Upper lobe of left lung (tissue), 6 donors: ENCODE measurements around the gene PRRC2B. TPM values are rescaled to one million over a fixed set of nuclear protein-coding genes. Genes with fewer than 3 reads are reported as not detected.
A peak's percentile ranks its signal among the peaks of the same experiment; 100 is the strongest.
"Not testable (repeated sequence)": the region's sequence is repeated elsewhere in the genome, so short reads cannot be mapped to it uniquely, and the experiment has no call there.

Experiments used
- ATAC-seq, 2 donors: fragments of 200-7000 bp; cut with Tn5 transposase; one replicate each; pipeline ENCODE4 v1.9.1; 2022; ENCODE audit warnings: mild to moderate bottlenecking in 2 of 2, moderate library complexity in 2 of 2; ENCODE audit not compliant: low FRiP score in 2 of 2
- DNase-seq, 2 donors: peaks; one replicate each; pipeline ENCODE4 v3.0.0-alpha.2; 2019 to 2020
- H3K27ac ChIP-seq, 4 donors: fragments of 200-600 bp; sonication (generic); one replicate each; pipeline ENCODE4 v1.5.1; 2016 to 2019
- H3K27me3 ChIP-seq, 4 donors: fragments of 200-600 bp; sonication (generic); one replicate each; pipeline ENCODE4 v1.5.1; 2017 to 2019
- H3K36me3 ChIP-seq, 4 donors: fragments of 200-600 bp; sonication (generic); one replicate each; pipeline ENCODE4 v1.5.1; 2016 to 2019
- H3K4me1 ChIP-seq, 4 donors: fragments of 200-600 bp; sonication (generic); one replicate each; pipeline ENCODE4 v1.5.1; 2018 to 2019
- H3K4me3 ChIP-seq, 4 donors: fragments of 200-600 bp; sonication (generic); one replicate each; pipeline ENCODE4 v1.5.1; 2017 to 2019; ENCODE audit warnings: mild to moderate bottlenecking in 2 of 4, moderate library complexity in 1 of 4
- H3K9me3 ChIP-seq, 4 donors: fragments of 200-600 bp; sonication (generic); one replicate each; pipeline ENCODE4 v1.5.1; 2018 to 2019
- EP300 ChIP-seq, 4 donors: sonication (generic); formaldehyde crosslinking; IDR thresholded peaks; one replicate each; pipeline ENCODE4 v1.5.1; 2017; ENCODE audit warnings: antibody characterized with exemption in 4 of 4, control low read depth in 2 of 4
- POLR2A ChIP-seq, 4 donors: fragments of 450-650 bp; IDR thresholded peaks; one replicate each; pipeline ENCODE4 v1.5.1; 2016 to 2017; ENCODE audit warnings: antibody characterized with exemption in 4 of 4, mild to moderate bottlenecking in 2 of 4
- POLR2AphosphoS5 ChIP-seq, 2 donors: sonication (generic); formaldehyde crosslinking; IDR thresholded peaks; one replicate each; pipeline ENCODE4 v1.5.1; 2017; ENCODE audit warnings: antibody characterized with exemption in 2 of 2
- WGBS, 2 donors: methylation state at CpG; one replicate each; pipeline ENCODE4 v1.1.5; 2017 to 2018; 5-methylcytosine and 5-hydroxymethylcytosine counted together
- total RNA-seq, 6 donors: library from RNA; depleted of rRNA in 4 of 6; stranded (reverse); fragments of >200 nt in 4 of 6; gene quantifications; one replicate each; pipeline versions ENCODE4 v1.1.0 to v1.2.1, GENCODE V29; 2016 to 2021
- TF ChIP-seq, protein P1 (sequence below), 6 experiments: fragments of 450-650 bp in 4 of 6; fragments of 200-600 bp in 2 of 6; sonication (generic) in 2 of 6; IDR thresholded peaks; one replicate each; pipeline ENCODE4 v1.5.1; 2016 to 2019; ENCODE audit warnings: antibody characterized with exemption in 6 of 6
- donor health status: DM: no; HTN: no; CAD: no; lungs with moderate emphysema.
- donor health status: DM: no; HTN: yes; CAD: no; lungs with severe emphysema.

PRRC2B gene
- total RNA-seq, 6 donors from 2014 or later, result 114 to 348 (median 186) TPM

DNA sequence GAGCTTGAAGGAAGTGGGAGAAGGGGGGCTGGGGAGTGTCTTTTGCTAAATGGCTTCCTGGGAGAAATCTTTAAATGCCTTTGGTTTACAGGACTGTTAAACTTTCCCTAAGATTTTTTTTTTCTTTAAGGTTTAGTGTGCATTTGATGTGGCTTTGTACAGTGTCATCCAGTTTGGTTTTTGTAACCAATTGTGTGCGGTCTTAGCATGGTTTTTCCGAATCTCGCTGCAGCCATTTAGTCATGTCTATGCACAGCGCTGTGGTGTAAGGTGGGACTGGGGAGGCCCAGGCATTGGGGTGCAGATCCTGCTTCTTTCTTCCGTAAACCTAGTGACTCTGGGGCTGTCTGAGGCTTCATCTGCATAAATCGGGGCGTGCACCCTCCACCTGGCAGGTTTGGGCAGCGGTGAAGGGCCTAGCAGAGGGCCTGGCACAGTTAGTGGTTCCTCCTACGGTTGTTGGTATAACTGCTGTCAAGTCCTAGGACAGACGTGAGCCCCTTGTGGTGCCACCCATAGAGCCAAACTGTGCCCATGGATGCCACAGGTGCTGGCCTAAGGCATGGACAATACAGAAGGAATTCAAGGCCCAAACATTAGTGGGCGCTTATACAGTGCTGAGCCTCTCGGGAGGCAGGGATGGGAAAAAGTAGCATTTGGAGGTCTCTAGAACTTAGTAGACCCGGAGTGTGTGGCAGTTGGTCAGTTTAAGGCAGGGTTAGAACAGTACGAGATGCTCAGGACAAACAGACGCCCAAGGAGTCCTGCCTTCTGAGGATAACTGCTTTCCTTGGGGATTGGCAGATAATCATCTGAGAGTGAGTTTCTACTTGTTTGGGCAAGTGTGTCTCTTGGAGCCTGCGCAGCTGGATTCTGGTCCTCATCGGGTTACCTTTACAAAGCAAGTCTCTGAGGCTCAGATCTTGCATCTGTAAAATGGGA, 1.5 kb downstream of the PRRC2B start:
- DNase-seq, result peak in 1 of 2 donors; percentile 87
- peaks cover 47 to 60% (median 53%) of the 10 kb centered on the region in 4 donors for H3K4me1 ChIP-seq
- H3K27ac ChIP-seq, result peak overlapping the region; percentile 94 to 99 (median 98)
- peak; percentile 2 to 44 for ATAC-seq
- 13 to 21% methylated on average over 15 to 17 of the region's 17 CpGs for WGBS, 2 donors
- no peaks in the 10 kb centered on the region for H3K36me3 ChIP-seq
- peak overlapping the region; percentile 62 to 86 (median 80) for H3K4me3 ChIP-seq
- no peaks in the 10 kb centered on the region for H3K9me3 ChIP-seq
- TF ChIP-seq POLR2A (IDR thresholded peaks at IDR 0.05) (peak in 1 of 4 donors; percentile 59), POLR2AphosphoS5 (IDR thresholded peaks at IDR 0.05) (peak in 1 of 2 donors; percentile 40), EP300 (IDR thresholded peaks at IDR 0.05) (no peak)
- TF ChIP-seq, protein P1, sequence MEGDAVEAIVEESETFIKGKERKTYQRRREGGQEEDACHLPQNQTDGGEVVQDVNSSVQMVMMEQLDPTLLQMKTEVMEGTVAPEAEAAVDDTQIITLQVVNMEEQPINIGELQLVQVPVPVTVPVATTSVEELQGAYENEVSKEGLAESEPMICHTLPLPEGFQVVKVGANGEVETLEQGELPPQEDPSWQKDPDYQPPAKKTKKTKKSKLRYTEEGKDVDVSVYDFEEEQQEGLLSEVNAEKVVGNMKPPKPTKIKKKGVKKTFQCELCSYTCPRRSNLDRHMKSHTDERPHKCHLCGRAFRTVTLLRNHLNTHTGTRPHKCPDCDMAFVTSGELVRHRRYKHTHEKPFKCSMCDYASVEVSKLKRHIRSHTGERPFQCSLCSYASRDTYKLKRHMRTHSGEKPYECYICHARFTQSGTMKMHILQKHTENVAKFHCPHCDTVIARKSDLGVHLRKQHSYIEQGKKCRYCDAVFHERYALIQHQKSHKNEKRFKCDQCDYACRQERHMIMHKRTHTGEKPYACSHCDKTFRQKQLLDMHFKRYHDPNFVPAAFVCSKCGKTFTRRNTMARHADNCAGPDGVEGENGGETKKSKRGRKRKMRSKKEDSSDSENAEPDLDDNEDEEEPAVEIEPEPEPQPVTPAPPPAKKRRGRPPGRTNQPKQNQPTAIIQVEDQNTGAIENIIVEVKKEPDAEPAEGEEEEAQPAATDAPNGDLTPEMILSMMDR (IDR thresholded peaks at IDR 0.05), result no peak
- no peaks in the 10 kb centered on the region for H3K27me3 ChIP-seq

DNA sequence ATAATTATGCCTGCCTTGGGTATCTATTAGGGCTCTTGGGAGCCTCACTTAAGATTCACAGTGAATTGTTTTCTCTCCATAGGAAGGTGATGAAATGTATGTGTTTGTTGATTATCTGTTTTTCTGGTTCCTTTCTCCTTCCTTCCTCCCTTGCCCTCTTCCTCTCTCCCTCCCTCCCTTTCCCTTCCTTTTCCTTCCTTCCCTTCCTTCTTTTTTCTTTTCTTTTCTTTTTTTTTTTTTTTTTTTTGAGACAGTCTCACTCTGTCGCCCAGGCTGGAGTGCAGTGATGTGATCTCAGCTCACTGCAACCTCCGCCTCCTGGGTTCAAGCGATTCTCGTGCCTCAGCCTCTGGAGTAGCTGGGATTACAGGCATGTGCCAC, 2.2 kb downstream of the PRRC2B start:
- not testable (repeated sequence) for H3K9me3 ChIP-seq, H3K36me3 ChIP-seq, H3K27me3 ChIP-seq, ATAC-seq, DNase-seq
- 57 to 58% methylated on average over 4 of the region's 4 CpGs for WGBS, 2 donors
- peaks cover 52 to 66% (median 59%) of the 10 kb centered on the region in 4 donors for H3K4me1 ChIP-seq
- peak overlapping the region; percentile 94 to 99 (median 98) for H3K27ac ChIP-seq
- H3K4me3 ChIP-seq, result peak overlapping the region in 2 of 4 donors; percentile 83 to 86

DNA sequence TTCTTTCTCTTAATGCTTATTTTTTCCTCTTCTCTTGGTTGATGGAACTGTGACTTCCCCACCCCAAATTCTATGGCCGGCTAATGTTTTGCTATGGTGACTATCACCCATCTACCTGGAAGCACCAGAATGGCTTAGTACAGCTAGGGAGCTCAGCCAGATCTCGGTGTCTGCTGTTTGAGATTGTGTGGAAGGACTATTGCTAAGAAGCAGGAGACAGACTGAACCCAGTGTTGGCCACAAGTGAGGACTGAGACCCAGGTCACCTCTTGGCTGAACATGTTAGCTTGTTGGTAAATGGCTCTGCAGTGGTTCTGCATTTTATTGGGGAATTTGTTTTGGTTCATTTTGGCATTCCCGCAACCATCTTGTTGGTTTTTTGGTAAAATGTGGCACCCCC, 2.7 kb downstream of the PRRC2B start:
- H3K4me3 ChIP-seq, result peak overlapping the region in 1 of 4 donors; percentile 24
- H3K4me1 ChIP-seq, result peaks cover 57 to 70% (median 65%) of the 10 kb centered on the region in 4 donors
- TF ChIP-seq POLR2A (IDR thresholded peaks at IDR 0.05) (no peak), POLR2AphosphoS5 (IDR thresholded peaks at IDR 0.05) (no peak), EP300 (IDR thresholded peaks at IDR 0.05) (no peak)
- TF ChIP-seq, protein P1 (IDR thresholded peaks at IDR 0.05), result no peak
- 50 to 58% methylated on average over 3 of the region's 3 CpGs for WGBS, 2 donors
- H3K9me3 ChIP-seq, result no peaks in the 10 kb centered on the region
- no peak for DNase-seq
- H3K27ac ChIP-seq, result peak overlapping the region; percentile 64 to 99 (median 72)
- H3K27me3 ChIP-seq, result no peaks in the 10 kb centered on the region
- ATAC-seq, result no peak
- H3K36me3 ChIP-seq, result no peaks in the 10 kb centered on the region

GRCh38 chr9:131397100-131397790, 3.4 kb downstream of the PRRC2B start:
- no peaks in the 10 kb centered on the region for H3K9me3 ChIP-seq
- no peaks in the 10 kb centered on the region for H3K27me3 ChIP-seq
- DNase-seq, result no peak
- peaks cover 62 to 76% (median 71%) of the 10 kb centered on the region in 4 donors for H3K4me1 ChIP-seq
- H3K27ac ChIP-seq, result peak overlapping the region; percentile 64 to 99 (median 72)
- 41 to 57% methylated on average over 8 of the region's 8 CpGs for WGBS, 2 donors
- no peak for TF ChIP-seq POLR2A (IDR thresholded peaks at IDR 0.05)
- TF ChIP-seq, protein P1 (IDR thresholded peaks at IDR 0.05), result no peak
- TF ChIP-seq EP300 (IDR thresholded peaks at IDR 0.05), result no peak
- TF ChIP-seq POLR2AphosphoS5 (IDR thresholded peaks at IDR 0.05), result no peak
- ATAC-seq, result no peak
- no peaks in the 10 kb centered on the region for H3K36me3 ChIP-seq
- H3K4me3 ChIP-seq, result peak overlapping the region in 1 of 4 donors; percentile 24

GRCh38 chr9:131398204-131398603, 4.3 kb downstream of the PRRC2B start:
- Histone ChIP-seq H3K9me3 (no peaks in the 10 kb centered on the region), H3K36me3 (no peaks in the 10 kb centered on the region), H3K4me1 (peaks cover 72 to 84% (median 78%) of the 10 kb centered on the region in 4 donors), H3K27me3 (no peaks in the 10 kb centered on the region), H3K4me3 (no peak overlapping the region), H3K27ac (peak overlapping the region; percentile 4 to 99 (median 72))
- WGBS, 2 donors, result 10 to 17% methylated on average over 6 to 9 of the region's 9 CpGs
- ATAC-seq (peak in 1 of 2 donors; percentile 45), DNase-seq (peak in 1 of 2 donors; percentile 80)
- TF ChIP-seq POLR2A (IDR thresholded peaks at IDR 0.05), result peak in 1 of 4 donors; percentile 25
- TF ChIP-seq, protein P1 (IDR thresholded peaks at IDR 0.05), result no peak
- peak in 2 of 4 donors; percentile 16 to 76 for TF ChIP-seq EP300 (IDR thresholded peaks at IDR 0.05)
- TF ChIP-seq POLR2AphosphoS5 (IDR thresholded peaks at IDR 0.05), result peak; percentile 40 to 50
